HG03565 (cell line): ENCODE data around the gene DLL4.
"Not testable (repeated sequence)": the region's sequence is repeated elsewhere in the genome, so short reads cannot be mapped to it uniquely, and the experiment has no call there.

ENCODE experiments used
- ATAC-seq: cut with Tn5 transposase; IDR thresholded peaks from one replicate; pipeline ENCODE4 v1.9.1; 2021; ENCODE audit warnings: mild to moderate bottlenecking, moderate library complexity; ENCODE audit not compliant: unreplicated experiment

Gene DLL4

DNA sequence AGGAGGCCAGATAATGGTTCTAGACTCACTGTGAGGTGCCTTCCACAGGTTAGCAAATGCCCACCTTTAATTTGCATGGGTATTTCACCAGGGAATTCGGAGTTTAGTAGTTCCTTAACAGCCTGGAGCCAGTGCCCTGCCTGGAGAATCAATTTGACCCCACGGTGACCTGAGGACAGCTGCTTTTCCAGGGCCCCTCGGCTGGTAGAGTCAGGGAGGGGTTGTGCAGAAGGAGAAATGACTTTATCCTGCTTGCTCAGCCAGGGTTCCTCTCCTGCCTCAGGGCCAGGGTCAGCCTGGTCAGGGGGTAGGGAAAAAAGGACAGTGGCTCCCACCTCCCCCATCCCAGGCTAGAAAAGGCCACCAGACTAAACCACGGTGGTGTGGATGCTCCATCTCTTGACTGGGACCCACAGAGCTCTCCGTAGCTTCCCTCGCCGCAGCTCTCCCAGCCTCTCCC lies 12.0 kb downstream of the DLL4 start:
- ATAC-seq = no peak

DNA sequence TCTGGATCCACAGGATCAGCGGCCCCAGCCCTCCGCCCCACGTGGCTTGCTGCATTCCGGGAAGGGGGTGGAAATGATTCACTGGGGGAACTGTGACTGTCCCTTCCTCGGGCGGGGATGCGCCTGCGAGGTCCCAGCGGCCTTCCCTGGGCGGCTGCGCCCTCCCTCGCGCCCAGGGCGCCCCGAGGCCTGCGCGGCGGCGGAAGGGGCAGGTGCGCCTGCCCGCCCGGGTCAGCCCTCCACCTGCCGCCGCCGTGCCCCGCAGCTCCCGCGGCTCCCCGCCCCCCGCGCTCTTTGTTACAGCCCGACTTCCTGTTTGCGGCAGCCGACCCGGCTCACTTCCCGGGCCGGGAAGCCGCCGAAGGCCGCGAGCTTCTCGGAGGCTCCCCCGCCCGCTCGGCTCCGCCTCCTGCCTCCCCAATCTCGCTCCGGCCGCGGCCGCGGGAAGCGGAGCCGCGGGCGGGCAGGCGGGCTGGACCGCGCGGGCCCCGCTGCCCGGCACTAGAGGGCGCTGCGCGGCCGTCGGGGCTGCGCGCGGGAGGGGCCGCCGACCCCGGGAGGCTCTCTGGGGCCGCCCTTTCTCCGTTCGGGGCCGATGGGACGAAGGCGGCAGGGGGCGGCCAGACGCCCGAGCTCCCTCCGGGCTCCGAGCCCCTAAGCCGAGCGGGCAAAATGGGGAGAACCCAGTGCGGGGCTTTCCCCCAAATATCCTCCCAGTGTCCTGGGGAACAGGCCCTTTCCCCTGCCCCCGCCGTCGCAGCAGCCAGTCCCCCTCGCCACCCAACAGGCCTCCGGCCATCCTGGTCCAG lies 12.6 kb downstream of the DLL4 start:
- ATAC-seq = peak; percentile 58

DNA sequence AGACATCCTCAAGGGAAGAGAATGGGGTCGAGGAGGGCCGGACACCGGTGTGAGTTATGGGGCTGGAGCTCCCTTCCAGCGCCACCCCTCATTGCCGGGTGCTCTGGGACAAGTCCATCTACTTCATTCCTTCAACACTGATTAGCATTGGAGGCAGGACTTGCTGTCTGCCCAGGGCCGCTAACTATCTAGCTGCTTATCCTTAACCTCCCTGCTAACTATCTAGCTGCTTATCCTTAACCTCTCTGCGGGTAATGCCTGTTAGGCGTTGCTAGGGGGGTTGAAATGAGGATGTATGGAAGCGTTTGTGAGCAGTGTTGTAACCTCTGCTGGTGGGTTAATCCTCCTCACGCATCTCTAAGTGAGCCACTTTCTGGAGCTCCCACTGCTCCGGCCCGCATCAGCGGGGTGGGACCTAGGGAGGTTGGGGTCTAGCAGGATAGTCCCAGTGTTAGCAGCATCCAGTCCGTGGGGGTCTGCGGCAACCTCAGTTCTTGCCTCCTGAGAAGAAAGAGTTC lies 13.3 kb downstream of the DLL4 start:
- no peak for ATAC-seq

DNA sequence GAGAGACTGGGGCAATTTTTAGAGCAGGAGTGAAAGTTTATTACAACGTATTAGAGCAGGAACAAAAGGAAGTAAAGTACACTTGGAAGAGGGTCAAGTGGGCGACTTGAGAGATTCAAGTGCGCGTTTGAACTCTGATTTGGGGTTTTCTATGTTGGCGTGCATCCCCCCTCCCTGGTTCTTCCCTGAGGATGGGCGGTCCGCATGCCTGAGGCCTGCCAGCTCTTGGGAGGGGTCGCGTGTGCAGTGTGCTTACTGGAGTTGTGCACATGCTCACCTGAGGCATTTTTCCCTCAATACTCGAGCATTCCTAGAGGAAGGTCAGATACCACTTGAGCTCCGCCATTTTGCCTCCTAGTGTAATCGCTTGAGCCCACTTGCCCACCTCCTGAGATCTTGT lies 13.7 kb downstream of the DLL4 start:
- ATAC-seq = no peak

DNA sequence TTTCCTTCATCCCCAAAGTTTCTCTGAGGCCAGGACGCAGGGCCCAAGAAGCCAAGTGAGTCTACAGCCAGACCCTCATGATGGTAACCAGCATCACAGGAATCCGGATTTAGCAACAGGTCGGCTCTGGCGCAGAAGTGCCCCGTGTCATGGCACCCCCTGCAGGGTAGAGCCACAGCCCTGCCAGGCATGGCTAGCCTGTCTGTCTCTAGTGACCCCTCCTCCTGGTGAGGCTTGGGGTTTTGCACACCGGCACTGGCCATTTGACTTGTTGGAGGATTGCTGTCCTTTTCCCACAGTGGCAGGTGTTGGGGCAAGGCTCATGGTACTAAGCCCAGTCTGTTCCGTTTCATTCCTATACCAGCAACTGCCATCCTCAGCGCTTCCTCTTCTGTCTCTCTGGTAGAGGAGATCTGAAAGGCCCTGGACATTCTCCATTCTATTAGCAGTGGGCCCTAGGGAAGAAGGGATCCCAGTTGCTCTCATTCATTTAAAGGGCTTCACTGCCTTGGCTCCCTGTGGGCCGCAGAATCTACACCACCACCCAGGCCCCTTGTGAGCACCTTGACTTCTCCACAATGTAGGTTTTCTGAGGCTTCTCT lies 14.7 kb downstream of the DLL4 start:
- ATAC-seq = no peak

DNA sequence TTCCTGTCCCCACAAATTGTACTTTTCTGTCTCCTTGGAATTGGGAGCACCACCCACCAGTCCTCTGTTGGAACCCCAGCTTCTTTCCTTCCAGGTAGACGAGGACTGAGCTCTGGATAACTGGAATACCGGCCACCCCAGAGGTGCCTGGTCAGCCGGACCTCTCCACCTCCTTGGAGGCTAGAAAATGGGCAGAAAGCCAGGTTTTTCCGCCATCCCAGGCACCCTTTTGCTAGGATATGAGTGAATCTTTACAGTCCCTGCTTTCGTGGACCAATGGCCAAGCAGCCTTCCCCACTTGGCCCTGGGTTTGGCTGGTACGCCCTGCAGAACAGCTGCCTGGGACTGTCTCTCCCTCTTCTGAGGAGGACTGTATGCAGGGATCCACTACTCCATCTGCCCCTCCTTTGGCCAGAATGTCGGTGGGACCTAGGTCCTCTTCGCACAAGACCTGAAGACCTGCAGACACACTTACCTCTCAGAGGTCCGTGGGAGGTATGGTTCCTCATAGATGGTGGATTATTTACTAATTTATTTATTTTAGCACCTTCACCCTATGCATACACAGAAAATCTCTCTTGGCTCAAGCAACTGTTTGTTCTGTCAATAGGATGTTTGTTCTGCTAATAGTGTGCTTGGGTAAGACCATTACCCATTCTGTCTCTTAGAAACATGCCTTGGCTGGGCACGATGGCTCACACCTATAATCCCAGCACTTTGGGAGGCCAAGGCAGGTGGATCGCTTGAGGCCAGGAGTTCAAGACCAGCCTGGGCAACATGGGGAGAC lies 15.6 kb downstream of the DLL4 start:
- ATAC-seq = no peak

DNA sequence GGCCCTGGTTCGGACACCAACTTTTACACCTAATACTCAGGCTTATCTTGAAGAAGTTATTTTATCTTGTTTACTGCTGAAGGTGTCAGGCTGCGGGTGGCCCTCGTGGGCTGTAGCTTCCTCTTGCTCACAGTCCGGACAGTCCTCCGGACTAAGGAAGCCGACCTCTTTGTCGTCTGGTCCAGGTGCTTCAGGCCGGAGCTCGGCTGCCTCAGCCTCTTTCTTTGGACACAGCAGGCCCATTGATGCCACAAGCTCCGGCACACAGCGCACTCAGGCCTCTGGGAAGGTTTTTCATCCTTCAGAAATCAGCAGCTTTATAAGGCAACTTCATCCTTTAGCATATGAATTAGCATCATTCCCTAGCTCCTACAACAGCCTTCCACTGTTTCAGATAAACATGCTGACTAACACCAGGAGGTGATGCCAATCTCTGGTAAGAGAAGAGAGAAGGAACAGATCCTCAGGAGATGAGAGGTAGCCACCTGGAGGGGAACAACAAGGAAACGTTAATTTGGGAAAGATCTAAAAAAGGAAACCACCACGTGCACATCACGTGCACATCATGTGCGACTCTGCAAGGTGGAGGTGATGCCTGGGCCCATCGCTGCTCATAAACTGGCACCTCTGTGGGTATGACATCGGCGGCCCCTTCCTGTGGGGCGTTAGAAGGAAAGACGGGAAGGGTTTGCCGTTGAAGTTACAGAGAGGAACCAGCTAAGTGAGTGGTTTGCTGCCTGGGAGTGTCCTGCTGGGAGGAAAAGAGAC lies 19.8 kb downstream of the DLL4 start:
- no peak for ATAC-seq

DNA sequence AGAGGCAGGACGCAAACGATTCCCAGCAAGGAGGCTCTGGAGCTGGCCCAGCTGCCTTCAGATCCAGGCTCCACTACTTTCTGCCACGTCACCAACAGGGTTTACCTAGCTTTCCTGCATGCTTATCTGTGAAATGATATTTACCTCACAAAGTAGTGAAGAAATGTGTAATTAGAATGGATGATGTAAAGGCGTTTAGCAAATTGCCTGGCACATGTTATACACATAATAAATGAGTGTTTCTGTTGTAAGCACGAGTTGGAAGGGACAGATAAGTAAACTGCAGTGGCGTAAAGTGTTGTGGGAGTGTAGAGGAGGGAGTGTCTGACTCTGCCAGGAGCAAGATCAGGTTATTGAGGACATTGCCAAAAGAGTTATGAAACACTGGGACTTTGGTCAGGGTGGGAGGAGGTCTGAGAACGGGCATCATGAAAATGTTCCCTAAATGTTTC lies 20.6 kb downstream of the DLL4 start:
- ATAC-seq = no peak

DNA sequence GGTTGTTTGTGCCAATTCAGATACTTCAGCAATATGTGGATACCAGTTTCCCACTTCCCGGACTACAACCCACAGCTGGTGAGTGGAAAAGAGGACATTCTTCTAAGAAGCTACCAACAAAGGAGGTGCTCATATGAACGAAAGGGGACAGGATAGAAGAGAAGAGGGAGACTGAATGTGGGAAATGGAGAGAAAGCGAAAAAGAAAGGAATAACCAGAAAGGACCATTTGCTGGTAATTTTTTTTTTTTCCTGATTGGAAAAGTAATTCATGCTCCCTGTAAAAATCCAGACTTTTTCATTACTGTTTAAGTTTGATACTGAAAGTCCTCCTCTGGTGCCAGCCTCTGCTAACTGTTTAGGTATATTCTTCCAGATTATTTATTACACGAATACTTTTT lies 22.6 kb downstream of the DLL4 start:
- no peak for ATAC-seq

DNA sequence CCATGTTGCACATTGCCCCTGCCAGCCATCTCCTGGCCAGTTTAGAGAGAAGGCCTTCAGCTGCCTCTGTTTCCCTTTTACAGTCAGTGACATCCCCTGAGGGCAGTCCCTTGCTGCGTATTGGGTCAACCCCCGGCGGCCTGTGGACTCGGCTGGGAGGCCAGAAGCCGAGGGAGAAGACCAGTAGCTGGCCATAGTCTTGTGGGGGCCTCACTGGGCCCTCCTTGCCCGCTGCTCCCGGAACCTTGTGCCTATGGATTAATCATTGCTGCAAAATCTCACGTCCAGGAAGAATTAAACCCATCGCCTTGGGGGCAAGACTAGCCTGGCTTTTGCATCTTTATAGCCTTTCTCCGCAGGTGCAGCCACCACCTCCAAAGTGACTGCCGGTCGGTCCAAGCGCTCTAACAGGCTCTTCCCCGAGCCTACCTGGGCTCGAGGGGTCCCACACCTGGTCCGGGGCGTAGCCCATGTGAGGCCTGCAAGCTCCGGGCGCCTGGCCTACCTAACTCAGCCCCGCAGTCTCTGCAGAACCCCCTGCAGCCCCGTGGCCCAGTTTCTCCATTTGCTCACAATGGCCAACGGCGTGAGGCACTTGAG lies 23.3 kb downstream of the DLL4 start:
- no peak for ATAC-seq

DNA sequence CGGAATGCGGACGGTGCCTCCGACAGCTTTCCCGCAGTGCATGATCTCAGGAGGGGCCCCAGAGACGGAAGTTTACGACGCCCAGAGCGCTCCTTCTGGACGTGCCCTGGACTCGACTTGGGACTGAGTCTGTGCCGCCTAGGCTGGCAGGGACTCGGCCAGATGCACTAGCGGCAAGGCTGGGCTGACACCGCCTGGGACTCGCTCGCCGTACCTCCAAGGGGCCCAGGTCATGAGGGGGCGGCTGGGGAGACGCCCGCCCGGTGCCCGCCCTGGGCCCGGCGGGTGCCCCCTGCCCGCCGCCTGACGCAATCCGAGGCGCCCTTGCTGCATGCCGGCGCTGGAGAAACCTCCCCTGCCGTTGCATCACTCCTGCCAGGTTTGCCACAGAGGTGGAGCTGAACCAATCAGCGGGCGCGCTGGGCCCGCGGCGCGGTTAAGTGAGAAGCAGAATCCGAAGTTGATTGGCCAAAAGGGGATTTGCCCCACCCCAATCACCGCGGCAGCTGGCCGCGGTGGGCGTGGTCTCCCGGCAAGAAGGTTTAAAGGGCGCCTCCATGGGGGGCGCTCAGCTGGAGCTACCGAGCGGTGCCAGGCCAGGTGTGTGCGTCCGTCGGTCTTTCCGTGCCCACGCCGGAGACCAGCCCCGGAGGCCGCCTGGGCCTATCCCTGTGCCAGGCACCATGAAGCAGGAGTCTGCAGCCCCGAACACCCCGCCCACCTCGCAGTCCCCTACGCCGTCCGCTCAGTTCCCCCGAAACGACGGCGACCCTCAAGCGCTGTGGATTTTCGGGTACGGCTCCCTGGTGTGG lies 24.0 kb downstream of the DLL4 start, which contains the start of gene CHAC1:
TSS of gene CHAC1 (plus strand) at position 571 of the 812 bp plus-strand sequence. CDS start at position 684, 113 bp downstream.
- ATAC-seq = peak; percentile 94

DNA sequence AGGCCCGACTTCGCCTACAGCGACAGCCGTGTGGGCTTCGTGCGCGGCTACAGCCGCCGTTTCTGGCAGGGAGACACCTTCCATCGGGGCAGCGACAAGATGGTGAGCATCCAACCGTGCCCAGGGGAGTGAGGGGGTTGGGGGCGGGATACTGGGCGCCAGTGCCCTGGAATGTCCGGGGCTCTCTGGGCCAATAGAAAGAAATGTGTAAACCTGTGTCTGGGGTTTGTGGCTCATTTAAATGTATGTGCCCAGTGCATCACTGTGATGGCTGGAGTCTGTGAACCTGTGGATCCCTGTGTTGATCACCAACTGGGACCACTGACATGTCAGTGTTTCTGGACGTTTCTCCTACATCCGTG lies 24.6 kb downstream of the DLL4 start:
- no peak for ATAC-seq

DNA sequence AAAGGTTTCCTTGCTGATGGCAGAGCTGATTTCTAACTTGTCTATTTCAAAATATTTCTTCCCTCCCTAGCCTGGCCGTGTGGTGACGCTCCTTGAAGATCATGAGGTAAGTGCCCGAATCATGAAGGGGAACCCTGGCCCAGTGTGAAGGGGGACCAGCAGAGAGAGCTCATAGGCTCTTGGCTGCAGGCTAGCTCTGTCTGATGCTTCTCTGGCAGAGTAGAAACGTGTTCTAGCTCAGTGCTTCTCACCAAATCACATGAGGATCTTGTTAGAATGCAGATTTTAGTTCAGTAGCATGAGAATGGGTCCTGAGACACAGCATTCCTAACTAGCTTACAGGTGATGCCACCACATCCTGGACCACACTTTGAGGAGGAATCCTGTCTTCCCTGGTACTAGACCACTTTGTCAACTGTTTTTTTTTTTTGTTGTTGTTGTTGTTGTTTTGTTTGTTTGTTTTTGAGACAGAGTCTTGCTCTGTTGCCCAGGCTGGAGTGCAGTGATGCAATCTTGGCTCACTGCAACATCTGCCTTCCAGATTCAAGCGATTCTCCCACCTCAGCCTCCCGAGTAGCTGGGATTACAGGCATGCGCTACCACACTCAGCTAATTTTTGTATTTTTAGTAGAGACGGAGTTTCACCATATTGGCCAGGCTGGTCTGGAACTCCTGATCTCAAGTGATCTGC lies 25.2 kb downstream of the DLL4 start:
- ATAC-seq = not testable (repeated sequence)

DNA sequence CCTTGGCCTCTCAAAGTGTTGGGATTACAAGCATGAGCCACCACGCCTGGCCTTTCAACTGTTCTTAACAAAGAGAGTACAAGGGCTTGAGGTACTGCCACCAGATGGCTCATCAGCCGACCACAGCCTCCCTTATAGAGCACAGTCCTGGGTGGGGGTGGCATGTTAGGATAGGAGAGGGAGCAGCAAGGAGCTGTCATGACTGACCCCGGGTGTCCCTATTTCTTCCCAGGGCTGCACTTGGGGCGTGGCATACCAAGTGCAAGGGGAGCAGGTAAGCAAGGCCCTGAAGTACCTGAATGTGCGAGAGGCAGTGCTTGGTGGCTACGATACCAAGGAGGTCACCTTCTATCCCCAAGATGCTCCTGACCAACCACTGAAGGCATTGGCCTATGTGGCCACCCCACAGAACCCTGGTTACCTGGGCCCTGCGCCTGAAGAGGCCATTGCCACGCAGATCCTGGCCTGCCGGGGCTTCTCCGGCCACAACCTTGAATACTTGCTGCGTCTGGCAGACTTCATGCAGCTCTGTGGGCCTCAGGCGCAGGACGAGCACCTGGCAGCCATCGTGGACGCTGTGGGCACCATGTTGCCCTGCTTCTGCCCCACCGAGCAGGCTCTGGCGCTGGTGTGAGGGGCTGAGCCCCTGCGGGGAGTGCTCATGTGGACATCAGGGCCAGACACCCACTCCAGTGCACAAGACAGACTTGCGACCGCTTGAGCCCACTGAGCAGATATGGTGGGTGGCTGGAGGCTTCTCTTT lies 26.2 kb downstream of the DLL4 start:
- no peak for ATAC-seq

DNA sequence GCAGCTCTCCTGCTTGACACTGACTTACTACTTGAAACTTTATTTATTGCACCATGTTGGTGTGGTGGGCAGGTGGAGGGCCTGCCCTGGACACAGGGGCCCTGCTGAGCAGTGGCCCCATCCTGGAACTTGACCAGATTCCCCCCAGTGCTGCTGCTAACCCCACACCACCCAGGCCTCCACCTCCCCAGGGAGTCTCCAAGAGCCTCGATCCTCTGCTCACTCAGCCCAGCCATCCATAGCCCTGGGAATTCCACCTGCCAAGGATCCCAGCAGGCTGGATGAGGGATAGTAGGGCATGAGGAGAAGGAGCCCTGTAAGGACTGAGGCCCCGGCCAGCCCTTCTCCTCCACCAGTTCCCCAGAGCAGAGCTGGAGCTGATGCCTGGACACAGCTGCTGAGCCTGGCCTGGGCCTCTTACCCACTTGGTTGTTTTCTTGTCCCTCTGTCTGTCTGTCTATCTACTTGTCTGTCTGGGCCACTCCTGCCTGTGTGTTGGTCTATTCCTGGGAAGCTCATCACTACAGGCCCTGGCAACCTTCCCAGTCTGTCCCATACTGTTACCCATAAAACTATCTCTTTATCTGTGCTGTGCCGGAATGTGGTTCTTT lies 26.9 kb downstream of the DLL4 start:
- ATAC-seq = no peak

DNA sequence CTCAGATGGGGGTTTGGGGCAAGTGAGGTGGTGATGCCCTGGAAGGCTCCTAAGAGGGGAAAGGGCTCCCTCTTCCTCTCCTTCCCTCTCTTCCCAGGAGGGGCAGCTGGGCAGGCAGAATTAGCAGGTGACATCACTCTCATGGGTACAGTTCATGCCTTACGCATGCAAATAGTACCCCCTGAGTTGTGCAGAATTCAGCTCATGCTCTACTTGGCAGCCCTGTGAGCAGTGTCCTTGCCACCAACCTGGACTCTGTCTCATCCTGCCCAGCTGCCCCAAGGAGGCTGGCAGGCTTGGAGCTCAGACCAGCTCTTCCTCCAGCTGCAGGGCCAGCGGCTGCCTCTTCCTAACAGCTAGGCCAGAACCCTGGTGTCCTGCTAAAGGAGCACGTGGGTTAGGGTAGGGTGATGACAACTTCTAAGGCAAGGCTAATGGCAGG lies 27.4 kb downstream of the DLL4 start:
- ATAC-seq = no peak

DNA sequence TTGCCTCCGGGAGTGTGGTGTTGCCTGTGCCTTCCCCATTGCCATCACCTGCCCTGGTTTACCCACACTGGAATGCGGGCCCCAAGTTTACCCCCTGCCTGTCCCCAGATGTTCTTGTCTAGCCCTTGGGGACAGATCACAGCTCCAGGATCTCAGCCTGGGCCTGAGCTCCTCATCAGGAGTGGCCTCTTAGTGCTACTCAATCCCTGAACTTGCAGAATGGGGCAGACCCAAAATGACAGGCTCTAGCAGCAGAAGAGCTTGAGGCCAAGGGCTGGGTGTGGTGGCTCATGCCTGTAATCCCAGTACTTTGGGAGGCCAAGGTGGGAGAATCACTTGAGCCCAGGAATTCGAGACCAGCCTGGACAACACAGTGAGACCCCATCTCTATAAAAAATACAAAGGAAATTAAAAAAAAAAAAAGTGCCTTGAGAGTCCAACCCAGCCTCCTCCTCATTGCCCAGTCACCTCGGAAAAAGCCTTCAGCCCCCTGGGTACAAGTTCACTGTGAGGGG lies 28.0 kb downstream of the DLL4 start:
- ATAC-seq = no peak
